ENCODE results near the gene COL18A1. TPM values are rescaled to one million over a fixed set of nuclear protein-coding genes. Genes with fewer than 3 reads are reported as not detected.

The COL18A1 gene
- total RNA-seq, 1 experiment from 2014 or later = 676 TPM

- H3K4me1 ChIP-seq (ENCODE audit: control insufficient read depth, insufficient read depth, low read length) = peaks cover 94% of the 10 kb centered on the region
- ChIA-PET POLR2A (no interaction called here), CTCF (no interaction called here)
- BruUV-seq (replicated peaks) = no TSS peak
- no peak overlapping the region for H3K4me3 ChIP-seq (ENCODE audit: low read depth in 2 of 2, low read length in 2 of 2)
- ATAC-seq (0 out of 2 replicates have a peak, but pooled peaks have one; percentile 4), DNase-seq (ENCODE audit: low read depth, low spot score) (no peak)
- H3K9me3 ChIP-seq (ENCODE audit: control insufficient read depth, insufficient read depth, low read depth, low read length) = no peaks in the 10 kb centered on the region
- no peaks in the 10 kb centered on the region for H3K27me3 ChIP-seq (ENCODE audit: control insufficient read depth, insufficient read depth, low read length)
- in situ Hi-C loops (cut with HindIII; ENCODE audit: low pct_unique_long_range_greater_than_20kb, low sequenced_read_pairs) (no loop called here), intact Hi-C loops (cut with micrococcal nuclease; ENCODE audit: unreplicated experiment) (loop anchor here (10.0 kb wide), 1 partner anchor 52 kb away; no protein-coding TSS in a partner anchor)
- TF ChIP-seq POLR2AphosphoS5 (IDR thresholded peaks at IDR 0.05; ENCODE audit: low read depth, low read length) (no peak), CTCF (IDR thresholded peaks at IDR 0.05) (no peak), SIN3A (IDR thresholded peaks at IDR 0.05; ENCODE audit: borderline replicate concordance, insufficient read depth, low read depth, low read length) (no peak), TCF7L2 (IDR thresholded peaks at IDR 0.05; ENCODE audit: low read depth, low read length) (no peak), REST (IDR thresholded peaks at IDR 0.05; ENCODE audit: insufficient read depth in 1 of 2, low read depth in 2 of 2, low read length in 1 of 2) (no peak)
- H3K36me3 ChIP-seq (ENCODE audit: control insufficient read depth, insufficient read depth, low read length) = no peaks in the 10 kb centered on the region; the same call in 1 of the 2 replicates
- peak overlapping the region; percentile 90 for H3K27ac ChIP-seq (ENCODE audit: low read length)
These were observed 61.6 kb downstream of the COL18A1 start for GRCh38 chr21:45466330-45467220.

GRCh38 chr21:45467221-45467779 is 62.3 kb downstream of the COL18A1 start:
- Histone ChIP-seq H3K9me3 (ENCODE audit: control insufficient read depth, insufficient read depth, low read depth, low read length) (no peaks in the 10 kb centered on the region), H3K27ac (ENCODE audit: low read length) (peak overlapping the region; percentile 90), H3K27me3 (ENCODE audit: control insufficient read depth, insufficient read depth, low read length) (no peaks in the 10 kb centered on the region), H3K36me3 (ENCODE audit: control insufficient read depth, insufficient read depth, low read length) (no peaks in the 10 kb centered on the region; the same call in 1 of the 2 replicates), H3K4me1 (ENCODE audit: control insufficient read depth, insufficient read depth, low read length) (peaks cover 91% of the 10 kb centered on the region), H3K4me3 (ENCODE audit: low read depth in 2 of 2, low read length in 2 of 2) (no peak overlapping the region)
- BruUV-seq (replicated peaks) = no TSS peak
- ATAC-seq (peak; percentile 56), DNase-seq (ENCODE audit: low read depth, low spot score) (no peak)
- ChIA-PET POLR2A (no interaction called here), CTCF (no interaction called here)
- intact Hi-C loops (cut with micrococcal nuclease; ENCODE audit: unreplicated experiment) = loop anchor here (10.0 kb wide), 1 partner anchor 52 kb away; no protein-coding TSS in a partner anchor
- TF ChIP-seq TCF7L2 (IDR thresholded peaks at IDR 0.05; ENCODE audit: low read depth, low read length) (no peak), CTCF (IDR thresholded peaks at IDR 0.05) (no peak), REST (IDR thresholded peaks at IDR 0.05; ENCODE audit: insufficient read depth in 1 of 2, low read depth in 2 of 2, low read length in 1 of 2) (no peak), SIN3A (IDR thresholded peaks at IDR 0.05; ENCODE audit: borderline replicate concordance, insufficient read depth, low read depth, low read length) (no peak)
- in situ Hi-C loops (cut with HindIII; ENCODE audit: low pct_unique_long_range_greater_than_20kb, low sequenced_read_pairs) = no loop called here

Data from Panc1 (cell line).